ENCODE data around the gene ERFE.

DNA sequence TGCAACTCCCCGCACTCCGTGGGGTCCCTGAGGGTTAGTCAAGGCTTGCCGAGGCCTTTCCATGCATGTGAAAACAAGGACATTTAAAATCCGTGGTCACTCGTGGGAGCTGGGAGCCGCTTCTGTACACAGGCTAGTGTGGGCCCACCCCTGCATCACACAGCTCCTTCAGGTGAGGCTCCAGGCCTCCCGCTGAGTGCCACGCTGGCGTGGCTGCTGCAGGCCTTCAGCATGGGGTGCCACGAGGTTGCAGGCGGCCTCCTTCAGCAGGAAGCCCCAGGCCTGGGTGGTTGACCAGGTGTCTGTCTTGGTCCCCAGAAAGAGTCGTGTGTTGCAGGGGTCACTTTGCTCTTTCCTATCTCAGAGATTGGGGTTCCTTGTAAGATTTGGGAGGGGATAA, 13.7 kb upstream of the ERFE start:
- no peak for TF ChIP-seq EZH2 (IDR thresholded peaks at IDR 0.05; ENCODE audit: insufficient read depth, poor library complexity, severe bottlenecking)
- no peak for TF ChIP-seq EZH2phosphoT487 (IDR thresholded peaks at IDR 0.05; ENCODE audit: insufficient read depth, low read depth)
